ENCODE results near the gene USP37. TPM values are rescaled to one million over a fixed set of nuclear protein-coding genes. Genes with fewer than 3 reads are reported as not detected.

The USP37 gene
- polyA plus RNA-seq, 1 donor = 9.0 TPM

DNA sequence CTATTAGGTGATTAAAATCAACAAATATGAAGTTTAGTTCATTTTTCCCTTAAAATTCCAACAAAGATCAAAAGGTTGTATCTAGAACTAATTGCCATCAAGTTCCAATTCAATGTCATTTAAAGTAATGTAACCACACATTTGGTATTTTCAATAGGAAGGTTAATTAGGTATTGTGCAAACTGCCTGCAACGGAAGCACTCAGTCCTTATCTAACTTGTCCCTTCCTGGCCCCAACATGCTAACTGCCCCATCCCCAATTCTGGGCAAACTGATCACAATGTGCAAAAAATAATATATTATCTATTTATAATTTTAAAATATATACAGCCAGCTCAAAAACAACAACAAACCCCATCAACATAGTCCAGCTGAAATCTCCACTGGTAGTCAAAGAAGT is 116.1 kb downstream of the USP37 start:
- 0% methylated on average over 1 of the region's 1 CpG for WGBS (ENCODE audit: insufficient coverage, low lambda C conversion rate)
- DNase-seq = no peak
- H3K27ac ChIP-seq (ENCODE audit: low read length) = no peak overlapping the region
- peaks cover 48% of the 10 kb centered on the region for H3K36me3 ChIP-seq (ENCODE audit: control insufficient read depth, insufficient read depth, low read length)
- no peaks in the 10 kb centered on the region for H3K27me3 ChIP-seq (ENCODE audit: control insufficient read depth, insufficient read depth, low read length)
- peaks cover 2% of the 10 kb centered on the region for H3K4me1 ChIP-seq (ENCODE audit: control insufficient read depth, insufficient read depth, low read length)
- H3K4me3 ChIP-seq (ENCODE audit: low read length) = no peak overlapping the region
- no peaks in the 10 kb centered on the region for H3K9me3 ChIP-seq (ENCODE audit: control insufficient read depth, low read depth, low read length)

DNA sequence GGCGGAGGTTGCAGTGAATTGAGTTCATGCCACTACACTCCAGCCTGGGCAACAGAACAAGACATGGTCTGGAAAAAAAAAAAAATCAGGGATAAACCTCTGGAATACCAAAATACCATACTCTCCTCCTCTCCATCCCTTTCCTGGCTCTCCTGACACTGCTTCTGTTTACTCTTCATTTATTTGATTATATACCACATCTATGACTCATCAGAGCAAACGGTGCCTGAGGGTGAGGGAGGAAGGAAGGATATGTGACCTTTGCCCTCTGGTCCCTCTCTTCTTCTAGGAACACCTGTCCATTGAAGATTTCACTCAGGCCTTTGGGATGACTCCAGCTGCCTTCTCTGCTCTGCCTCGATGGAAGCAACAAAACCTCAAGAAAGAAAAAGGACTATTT is 119.2 kb downstream of the USP37 start:
- peaks cover 54% of the 10 kb centered on the region for H3K36me3 ChIP-seq (ENCODE audit: control insufficient read depth, insufficient read depth, low read length)
- 60% methylated on average over 1 of the region's 3 CpGs for WGBS (ENCODE audit: insufficient coverage, low lambda C conversion rate)

DNA sequence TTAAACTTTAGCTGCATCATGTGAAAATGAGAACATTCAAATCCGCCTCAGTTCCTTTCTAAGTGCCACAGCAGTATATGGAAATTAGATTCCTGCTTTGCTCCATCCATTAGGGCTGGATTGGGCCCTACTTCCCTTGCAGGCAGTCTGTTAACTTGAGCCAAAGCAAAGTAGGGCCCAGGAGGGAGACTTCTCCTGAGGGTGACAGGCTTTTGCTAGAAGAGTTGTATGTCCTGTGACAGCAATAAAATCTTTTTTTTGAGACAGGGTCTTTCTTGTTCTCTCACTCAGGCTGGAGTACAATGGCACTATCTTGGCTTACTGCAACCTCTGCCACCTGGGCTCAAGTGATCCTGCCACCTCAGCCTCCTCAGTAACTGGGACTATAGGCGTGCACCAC is 121.1 kb downstream of the USP37 start:
- WGBS (ENCODE audit: insufficient coverage, low lambda C conversion rate) = no CpG with 5 or more reads among the region's 2 CpGs
- H3K27ac ChIP-seq (ENCODE audit: low read length) = peak overlapping the region; percentile 13
- no peaks in the 10 kb centered on the region for H3K27me3 ChIP-seq (ENCODE audit: control insufficient read depth, insufficient read depth, low read length)
- DNase-seq = no peak
- no peaks in the 10 kb centered on the region for H3K9me3 ChIP-seq (ENCODE audit: control insufficient read depth, low read depth, low read length)
- H3K36me3 ChIP-seq (ENCODE audit: control insufficient read depth, insufficient read depth, low read length) = peaks cover 72% of the 10 kb centered on the region
- H3K4me1 ChIP-seq (ENCODE audit: control insufficient read depth, insufficient read depth, low read length) = peaks cover 29% of the 10 kb centered on the region
- no peak overlapping the region for H3K4me3 ChIP-seq (ENCODE audit: low read length)

More for the DNA sequence above, 119.2 kb downstream of the USP37 start:
- DNase-seq = peak; percentile 42 to 60
- H3K4me1 ChIP-seq (ENCODE audit: control insufficient read depth, insufficient read depth, low read length) = peaks cover 21% of the 10 kb centered on the region
- H3K9me3 ChIP-seq (ENCODE audit: control insufficient read depth, low read depth, low read length) = no peaks in the 10 kb centered on the region
- H3K4me3 ChIP-seq (ENCODE audit: low read length) = no peak overlapping the region
- no peak overlapping the region for H3K27ac ChIP-seq (ENCODE audit: low read length)
- H3K27me3 ChIP-seq (ENCODE audit: control insufficient read depth, insufficient read depth, low read length) = no peaks in the 10 kb centered on the region

DNA sequence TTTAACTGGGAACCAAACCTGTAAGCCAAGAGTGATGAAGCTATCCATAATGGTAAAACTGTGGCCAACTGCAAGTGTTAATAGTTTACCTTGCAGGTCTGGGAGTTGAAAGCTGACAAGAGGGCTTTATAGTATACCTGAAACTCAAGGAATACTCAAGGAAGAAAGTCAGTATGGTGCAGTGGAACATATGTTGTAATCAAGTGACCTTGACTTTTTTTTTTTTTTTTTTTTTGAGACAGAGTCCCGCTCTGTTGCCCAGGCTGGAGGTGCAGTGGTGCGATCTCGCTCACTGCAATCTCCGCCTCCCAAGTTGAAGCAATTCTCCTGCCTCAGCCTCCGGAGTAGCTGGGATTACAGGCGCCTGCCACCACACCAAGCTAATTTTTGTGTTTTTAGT is 121.6 kb downstream of the USP37 start:
- Histone ChIP-seq H3K27me3 (ENCODE audit: control insufficient read depth, insufficient read depth, low read length) (no peaks in the 10 kb centered on the region), H3K4me1 (ENCODE audit: control insufficient read depth, insufficient read depth, low read length) (peaks cover 29% of the 10 kb centered on the region), H3K36me3 (ENCODE audit: control insufficient read depth, insufficient read depth, low read length) (peaks cover 76% of the 10 kb centered on the region), H3K9me3 (ENCODE audit: control insufficient read depth, low read depth, low read length) (no peaks in the 10 kb centered on the region), H3K4me3 (ENCODE audit: low read length) (no peak overlapping the region), H3K27ac (ENCODE audit: low read length) (peak overlapping the region; percentile 76)
- no peak for DNase-seq
- WGBS (ENCODE audit: insufficient coverage, low lambda C conversion rate) = no CpG with 5 or more reads among the region's 6 CpGs

DNA sequence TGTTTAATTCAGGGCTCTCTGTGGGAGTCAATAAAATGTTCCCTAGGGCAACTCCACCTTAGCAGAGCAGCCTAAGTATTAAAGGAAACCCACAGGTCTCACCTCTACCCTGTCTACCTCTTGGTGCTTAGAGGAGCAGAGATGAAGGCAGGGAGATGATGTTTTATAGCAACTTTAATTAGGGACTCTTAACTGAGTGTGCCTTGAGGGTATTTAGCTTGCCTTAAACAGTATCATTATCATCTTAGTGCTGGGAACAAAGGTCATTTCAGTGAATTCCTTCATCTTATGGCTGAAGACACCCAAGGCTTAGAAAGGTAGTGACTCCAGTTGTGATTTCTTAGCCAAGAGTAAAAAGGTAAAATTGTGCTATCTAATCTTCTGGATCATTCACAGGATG is 122.5 kb downstream of the USP37 start:
- peaks cover 84% of the 10 kb centered on the region for H3K36me3 ChIP-seq (ENCODE audit: control insufficient read depth, insufficient read depth, low read length)
- DNase-seq = peak in 1 of 2 donors; percentile 29

DNA sequence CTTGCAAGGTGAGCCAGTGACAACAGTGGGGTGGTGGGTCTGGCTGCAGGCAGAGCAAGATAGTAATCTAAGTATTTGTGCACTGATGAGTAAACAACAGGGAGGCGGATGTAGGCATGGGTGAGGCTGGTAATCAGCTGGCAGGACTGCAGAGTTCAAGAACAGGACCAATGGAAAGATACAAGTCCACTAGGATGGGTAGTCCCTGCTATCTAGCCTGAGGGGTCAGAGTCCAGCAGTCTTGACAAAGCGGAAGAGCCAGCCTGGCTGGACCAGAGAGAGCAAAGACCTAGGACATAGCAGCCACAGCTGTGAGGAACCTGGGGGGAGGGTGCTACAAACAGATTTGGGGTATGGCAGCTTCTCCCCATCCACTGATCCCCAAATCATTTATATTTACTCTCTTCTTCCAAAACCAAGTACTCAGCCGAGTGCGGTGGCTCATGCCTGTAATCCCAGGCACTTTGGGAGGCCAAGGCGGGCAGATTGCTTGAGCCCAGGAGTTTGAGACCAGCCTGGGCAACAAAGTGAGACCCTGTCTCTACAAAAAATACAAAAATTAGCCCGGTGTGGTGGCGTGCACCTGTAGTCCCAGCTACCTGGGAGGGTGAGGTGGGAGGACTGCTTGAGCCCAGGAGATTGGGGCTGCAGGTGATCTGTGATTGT is 123.3 kb downstream of the USP37 start:
- Histone ChIP-seq H3K36me3 (ENCODE audit: control insufficient read depth, insufficient read depth, low read length) (peaks cover 87% of the 10 kb centered on the region), H3K27me3 (ENCODE audit: control insufficient read depth, insufficient read depth, low read length) (no peaks in the 10 kb centered on the region), H3K4me3 (ENCODE audit: low read length) (no peak overlapping the region), H3K27ac (ENCODE audit: low read length) (peak overlapping the region; percentile 76), H3K9me3 (ENCODE audit: control insufficient read depth, low read depth, low read length) (no peaks in the 10 kb centered on the region), H3K4me1 (ENCODE audit: control insufficient read depth, insufficient read depth, low read length) (peaks cover 34% of the 10 kb centered on the region)
- DNase-seq = peak; percentile 83 to 92
- no CpG with 5 or more reads among the region's 7 CpGs for WGBS (ENCODE audit: insufficient coverage, low lambda C conversion rate)

More for the DNA sequence above, 122.5 kb downstream of the USP37 start:
- no peaks in the 10 kb centered on the region for H3K27me3 ChIP-seq (ENCODE audit: control insufficient read depth, insufficient read depth, low read length)
- H3K4me1 ChIP-seq (ENCODE audit: control insufficient read depth, insufficient read depth, low read length) = peaks cover 30% of the 10 kb centered on the region
- H3K4me3 ChIP-seq (ENCODE audit: low read length) = no peak overlapping the region
- peak overlapping the region; percentile 76 for H3K27ac ChIP-seq (ENCODE audit: low read length)
- no peaks in the 10 kb centered on the region for H3K9me3 ChIP-seq (ENCODE audit: control insufficient read depth, low read depth, low read length)

DNA sequence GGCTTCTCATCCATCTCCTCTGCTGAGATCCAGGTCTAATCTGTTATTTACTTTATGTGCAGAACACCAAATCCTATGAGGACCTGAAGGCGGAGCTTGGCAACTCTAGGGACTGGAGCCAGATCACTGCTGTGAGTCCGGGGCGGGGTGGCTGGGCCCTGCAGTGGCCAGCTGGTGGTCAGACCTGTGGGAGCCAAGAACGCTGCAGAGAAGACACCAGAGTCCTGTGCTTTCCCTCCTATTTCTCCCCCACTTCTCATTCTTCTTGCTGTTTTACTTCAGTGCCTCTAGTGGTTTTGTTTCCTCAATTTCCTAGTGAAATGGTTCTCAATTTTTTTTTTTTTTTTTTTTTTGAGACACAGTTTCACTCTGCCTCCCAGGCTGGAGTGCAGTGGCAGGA is 129.6 kb downstream of the USP37 start:
- no peaks in the 10 kb centered on the region for H3K9me3 ChIP-seq (ENCODE audit: control insufficient read depth, low read depth, low read length)
- H3K27ac ChIP-seq (ENCODE audit: low read length) = no peak overlapping the region
- DNase-seq = no peak
- no CpG with 5 or more reads among the region's 4 CpGs for WGBS (ENCODE audit: insufficient coverage, low lambda C conversion rate)
- no peaks in the 10 kb centered on the region for H3K27me3 ChIP-seq (ENCODE audit: control insufficient read depth, insufficient read depth, low read length)
- peaks cover 87% of the 10 kb centered on the region for H3K36me3 ChIP-seq (ENCODE audit: control insufficient read depth, insufficient read depth, low read length)
- no peak overlapping the region for H3K4me3 ChIP-seq (ENCODE audit: low read length)
- peaks cover 23% of the 10 kb centered on the region for H3K4me1 ChIP-seq (ENCODE audit: control insufficient read depth, insufficient read depth, low read length)

DNA sequence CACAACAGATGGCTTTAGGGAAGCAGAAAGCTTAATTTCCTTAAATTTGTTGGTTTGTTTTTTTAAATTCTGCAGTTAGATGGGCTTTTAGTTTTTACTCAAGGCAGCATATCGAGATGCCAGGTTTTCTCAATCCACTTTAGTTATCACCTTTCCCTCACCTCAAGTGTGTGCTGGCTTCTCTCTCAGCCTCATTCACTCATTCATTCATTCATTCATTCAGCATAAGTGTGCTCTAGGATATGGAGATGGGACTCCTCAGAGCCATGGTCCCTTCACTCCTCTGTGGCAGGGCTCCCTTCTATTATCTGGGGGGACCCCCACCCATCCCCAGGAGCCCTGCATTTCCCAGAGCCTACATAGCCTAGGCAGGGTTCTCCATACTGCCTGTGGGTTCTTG is 130.2 kb downstream of the USP37 start:
- Histone ChIP-seq H3K36me3 (ENCODE audit: control insufficient read depth, insufficient read depth, low read length) (peaks cover 84% of the 10 kb centered on the region), H3K27ac (ENCODE audit: low read length) (no peak overlapping the region), H3K9me3 (ENCODE audit: control insufficient read depth, low read depth, low read length) (no peaks in the 10 kb centered on the region), H3K4me1 (ENCODE audit: control insufficient read depth, insufficient read depth, low read length) (peaks cover 19% of the 10 kb centered on the region), H3K27me3 (ENCODE audit: control insufficient read depth, insufficient read depth, low read length) (no peaks in the 10 kb centered on the region), H3K4me3 (ENCODE audit: low read length) (no peak overlapping the region)
- DNase-seq = no peak
- WGBS (ENCODE audit: insufficient coverage, low lambda C conversion rate) = no CpG with 5 or more reads among the region's 1 CpG

DNA sequence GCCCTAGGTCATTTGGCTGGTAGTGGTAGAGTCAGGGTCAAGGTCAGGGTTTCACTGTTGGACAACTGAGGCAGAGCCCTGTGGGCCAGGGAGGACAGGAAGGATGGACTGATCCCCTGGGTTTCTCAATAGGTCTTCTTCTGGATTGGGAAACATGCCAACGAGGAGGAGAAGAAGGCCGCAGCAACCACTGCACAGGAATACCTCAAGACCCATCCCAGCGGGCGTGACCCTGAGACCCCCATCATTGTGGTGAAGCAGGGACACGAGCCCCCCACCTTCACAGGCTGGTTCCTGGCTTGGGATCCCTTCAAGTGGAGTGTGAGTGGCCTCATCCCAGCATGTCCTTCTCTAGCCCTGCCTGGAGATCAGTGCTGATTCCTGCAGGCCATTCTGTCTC is 131.2 kb downstream of the USP37 start:
- Histone ChIP-seq H3K4me3 (ENCODE audit: low read length) (no peak overlapping the region), H3K27me3 (ENCODE audit: control insufficient read depth, insufficient read depth, low read length) (no peaks in the 10 kb centered on the region), H3K27ac (ENCODE audit: low read length) (no peak overlapping the region), H3K36me3 (ENCODE audit: control insufficient read depth, insufficient read depth, low read length) (peaks cover 86% of the 10 kb centered on the region), H3K9me3 (ENCODE audit: control insufficient read depth, low read depth, low read length) (no peaks in the 10 kb centered on the region), H3K4me1 (ENCODE audit: control insufficient read depth, insufficient read depth, low read length) (peaks cover 19% of the 10 kb centered on the region)
- no peak for DNase-seq
- no CpG with 5 or more reads among the region's 5 CpGs for WGBS (ENCODE audit: insufficient coverage, low lambda C conversion rate)

DNA sequence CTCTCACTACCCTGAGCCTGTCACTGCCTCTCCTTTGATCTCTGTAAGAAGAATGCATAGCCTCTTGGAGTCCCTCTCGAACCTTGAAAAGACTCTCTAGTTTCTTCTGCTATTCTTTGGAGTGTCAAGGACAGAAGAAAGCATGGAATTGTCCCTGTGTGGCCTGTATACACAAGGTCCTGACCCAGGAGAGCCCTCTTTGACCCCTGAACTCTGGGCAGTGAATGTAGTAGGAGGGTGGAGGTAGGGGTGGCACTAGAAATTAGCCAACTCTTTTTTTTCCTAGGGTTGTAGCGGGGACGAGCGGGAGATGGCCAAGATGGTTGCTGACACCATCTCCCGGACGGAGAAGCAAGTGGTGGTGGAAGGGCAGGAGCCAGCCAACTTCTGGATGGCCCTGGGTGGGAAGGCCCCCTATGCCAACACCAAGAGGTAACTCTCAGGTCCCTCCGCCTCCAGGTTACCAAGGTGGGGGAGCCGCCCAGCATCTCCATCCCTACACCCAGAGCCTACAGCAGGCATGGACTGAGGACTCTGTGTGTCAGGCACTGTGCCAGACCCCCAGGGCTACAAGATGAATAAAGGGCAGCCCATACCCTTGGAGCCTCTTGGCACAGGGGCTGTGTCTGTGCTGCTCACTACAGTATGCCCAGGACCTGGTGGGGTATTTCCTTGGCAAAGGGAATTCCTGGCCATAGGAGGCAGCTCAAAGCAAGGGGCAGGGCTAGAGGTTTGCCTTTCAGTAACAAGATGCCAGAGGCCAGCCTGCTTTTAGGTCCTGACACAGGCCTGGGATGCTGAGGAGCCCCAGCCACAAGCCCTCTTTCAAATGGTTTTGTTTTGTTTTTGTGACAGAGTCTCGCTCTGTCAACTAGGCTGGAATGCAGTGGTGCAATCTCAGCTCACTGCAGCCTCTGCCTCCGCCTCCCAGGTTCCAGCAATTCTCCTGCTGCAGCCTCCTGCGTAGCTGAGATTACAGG is 132.9 kb downstream of the USP37 start:
- WGBS (ENCODE audit: insufficient coverage, low lambda C conversion rate) = no CpG with 5 or more reads among the region's 11 CpGs
- Histone ChIP-seq H3K4me3 (ENCODE audit: low read length) (no peak overlapping the region), H3K27me3 (ENCODE audit: control insufficient read depth, insufficient read depth, low read length) (no peaks in the 10 kb centered on the region), H3K27ac (ENCODE audit: low read length) (no peak overlapping the region), H3K9me3 (ENCODE audit: control insufficient read depth, low read depth, low read length) (no peaks in the 10 kb centered on the region), H3K36me3 (ENCODE audit: control insufficient read depth, insufficient read depth, low read length) (peaks cover 85% of the 10 kb centered on the region), H3K4me1 (ENCODE audit: control insufficient read depth, insufficient read depth, low read length) (peaks cover 15% of the 10 kb centered on the region)
- DNase-seq = no peak

Measured in large intestine (tissue), 3 donors.